Left cardiac atrium (tissue), 4 donors: ENCODE measurements around the gene EDC3. TPM values are rescaled to one million over a fixed set of nuclear protein-coding genes. Genes with fewer than 3 reads are reported as not detected.
"Not testable (repeated sequence)": the region's sequence is repeated elsewhere in the genome, so short reads cannot be mapped to it uniquely, and the experiment has no call there.

Source experiments
- ATAC-seq, 2 donors: fragments of 200-7000 bp; cut with Tn5 transposase; one replicate each; pipeline ENCODE4 v1.9.1; 2020; ENCODE audit warnings: mild to moderate bottlenecking in 2 of 2, moderate library complexity in 2 of 2
- DNase-seq: peaks from one replicate; pipeline ENCODE4 v3.0.0-alpha.2; 2020
- intact Hi-C, 2 donors: fragments of 100-400 bp; cut with DNase I; formaldehyde crosslinking; loops; one replicate each; pipeline versions ENCODE4 v1.14.1 to v1.15.1; 2022 to 2023
- total RNA-seq, 2 donors: library from RNA; stranded (reverse); fragmentation: NEBNext Ultra II Directional; extraction: Animal tissue kit (Norgen Biotek cat#: 25700); gene quantifications; one replicate each; pipeline ENCODE4 v1.2.1, GENCODE V29; 2021
- donor health status: DM: no; HTN: yes; CAD: no.
- donor health status: DM: no; HTN: yes; CAD: no; lungs with severe emphysema.
- donor health status: DM: yes; HTN: yes; CAD: no.
- donor health status: Dilated cardiomyopathy.

Gene EDC3
- total RNA-seq, 2 donors from 2014 or later = 19.7 to 19.8 TPM

GRCh38 chr15:74630284-74631086 lies 65.3 kb downstream of the EDC3 start:
- intact Hi-C loops = loop anchor here (5.0 to 10.0 kb wide), 2 partner anchors 258 to 324 kb away; partner anchors contain the start of gene RPP25 (in 2 of the 2)
- ATAC-seq = no peak
- DNase-seq = no peak

GRCh38 chr15:74629696-74630095 lies 66.1 kb downstream of the EDC3 start:
- intact Hi-C loops = loop anchor here (5.0 to 10.0 kb wide), 3 partner anchors 252 to 325 kb away; partner anchors contain the start of gene RPP25 (in 2 of the 2)
- not testable (repeated sequence) for DNase-seq, ATAC-seq

- DNase-seq = no peak
- intact Hi-C loops = loop anchor here in 1 of 2 donors (5.0 kb wide), 1 partner anchor 252 kb away; no protein-coding TSS in a partner anchor
- no peak for ATAC-seq
Measured at GRCh38 chr15:74628949-74629348, 66.9 kb downstream of the EDC3 start.

GRCh38 chr15:74628199-74628598 lies 67.6 kb downstream of the EDC3 start:
- DNase-seq (no peak), ATAC-seq (no peak)
- intact Hi-C loops = loop anchor here in 1 of 2 donors (5.0 kb wide), 1 partner anchor 251 kb away; no protein-coding TSS in a partner anchor

- intact Hi-C loops = loop anchor here in 1 of 2 donors (5.0 kb wide), 1 partner anchor 250 kb away; no protein-coding TSS in a partner anchor
- ATAC-seq (no peak), DNase-seq (no peak)
Measured at GRCh38 chr15:74627766-74628165, 68.1 kb downstream of the EDC3 start.

- no peak for DNase-seq
- intact Hi-C loops = loop anchor here in 1 of 2 donors (5.0 kb wide), 1 partner anchor 250 kb away; no protein-coding TSS in a partner anchor
- ATAC-seq = no peak
Measured at GRCh38 chr15:74626752-74627692, 68.8 kb downstream of the EDC3 start.

- no peak for DNase-seq
- ATAC-seq = no peak
- intact Hi-C loops = loop anchor here in 1 of 2 donors (5.0 kb wide), 1 partner anchor 249 kb away; no protein-coding TSS in a partner anchor
Measured at GRCh38 chr15:74626336-74626735, 69.5 kb downstream of the EDC3 start.

GRCh38 chr15:74625693-74626092 lies 70.1 kb downstream of the EDC3 start:
- DNase-seq (no peak), ATAC-seq (no peak)
- intact Hi-C loops = loop anchor here in 1 of 2 donors (5.0 kb wide), 1 partner anchor 248 kb away; no protein-coding TSS in a partner anchor

GRCh38 chr15:74624020-74624602 lies 71.7 kb downstream of the EDC3 start:
- intact Hi-C loops = no loop called here

GRCh38 chr15:74622758-74623157 lies 73.1 kb downstream of the EDC3 start:
- intact Hi-C loops = no loop called here
- no peak for DNase-seq
- ATAC-seq = no peak

More at GRCh38 chr15:74624020-74624602, 71.7 kb downstream of the EDC3 start:
- DNase-seq (no peak), ATAC-seq (no peak)

GRCh38 chr15:74621936-74622335 lies 73.9 kb downstream of the EDC3 start:
- no peak for DNase-seq
- intact Hi-C loops = no loop called here
- no peak for ATAC-seq

GRCh38 chr15:74621546-74621920 lies 74.3 kb downstream of the EDC3 start:
- DNase-seq (no peak), ATAC-seq (no peak)
- intact Hi-C loops = no loop called here

GRCh38 chr15:74620636-74621545 lies 74.9 kb downstream of the EDC3 start:
- ATAC-seq = peak; percentile 27 to 45
- intact Hi-C loops = no loop called here
- peak; percentile 56 for DNase-seq

- ATAC-seq (no peak), DNase-seq (no peak)
- intact Hi-C loops = loop anchor here in 1 of 2 donors (10.0 kb wide), 1 partner anchor 155 kb away; the partner anchor contains the start of gene UBL7
Measured at GRCh38 chr15:74619916-74620635, 75.7 kb downstream of the EDC3 start.

- no peak for DNase-seq
- intact Hi-C loops = loop anchor here in 1 of 2 donors (10.0 kb wide), 1 partner anchor 154 kb away; the partner anchor contains the start of gene UBL7
Measured at GRCh38 chr15:74618841-74619596, 76.8 kb downstream of the EDC3 start.

GRCh38 chr15:74616996-74617395 lies 78.8 kb downstream of the EDC3 start:
- ATAC-seq = no peak
- intact Hi-C loops = loop anchor here in 1 of 2 donors (10.0 kb wide), 1 partner anchor 152 kb away; the partner anchor contains the start of gene UBL7
- no peak for DNase-seq

More at GRCh38 chr15:74618841-74619596, 76.8 kb downstream of the EDC3 start:
- ATAC-seq = no peak
